ENCODE data around the gene UNC93A.

UNC93A gene

DNA sequence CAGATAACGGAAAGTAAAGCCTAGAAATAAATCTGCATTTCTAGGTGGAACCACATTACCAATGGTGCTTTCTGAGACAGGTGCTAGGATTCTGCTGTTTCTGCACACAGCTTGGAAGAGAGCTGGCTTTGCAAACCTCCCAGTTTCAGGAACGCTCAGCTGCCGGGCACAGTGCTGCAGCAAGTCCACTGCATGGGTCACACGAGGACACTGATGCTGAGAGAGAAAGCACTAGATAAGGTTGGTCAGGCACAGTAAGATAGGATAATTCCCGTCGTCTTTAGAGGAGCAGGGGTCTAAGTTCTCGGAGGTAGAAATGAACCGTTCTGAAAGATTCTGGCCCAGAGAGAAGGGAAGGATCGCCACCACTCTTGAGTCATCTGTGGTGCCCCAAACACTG, 11.0 kb downstream of the UNC93A start:
- no peak overlapping the region for H3K4me3 ChIP-seq (ENCODE audit: low read depth, low read length)
- TF ChIP-seq, protein P1, sequence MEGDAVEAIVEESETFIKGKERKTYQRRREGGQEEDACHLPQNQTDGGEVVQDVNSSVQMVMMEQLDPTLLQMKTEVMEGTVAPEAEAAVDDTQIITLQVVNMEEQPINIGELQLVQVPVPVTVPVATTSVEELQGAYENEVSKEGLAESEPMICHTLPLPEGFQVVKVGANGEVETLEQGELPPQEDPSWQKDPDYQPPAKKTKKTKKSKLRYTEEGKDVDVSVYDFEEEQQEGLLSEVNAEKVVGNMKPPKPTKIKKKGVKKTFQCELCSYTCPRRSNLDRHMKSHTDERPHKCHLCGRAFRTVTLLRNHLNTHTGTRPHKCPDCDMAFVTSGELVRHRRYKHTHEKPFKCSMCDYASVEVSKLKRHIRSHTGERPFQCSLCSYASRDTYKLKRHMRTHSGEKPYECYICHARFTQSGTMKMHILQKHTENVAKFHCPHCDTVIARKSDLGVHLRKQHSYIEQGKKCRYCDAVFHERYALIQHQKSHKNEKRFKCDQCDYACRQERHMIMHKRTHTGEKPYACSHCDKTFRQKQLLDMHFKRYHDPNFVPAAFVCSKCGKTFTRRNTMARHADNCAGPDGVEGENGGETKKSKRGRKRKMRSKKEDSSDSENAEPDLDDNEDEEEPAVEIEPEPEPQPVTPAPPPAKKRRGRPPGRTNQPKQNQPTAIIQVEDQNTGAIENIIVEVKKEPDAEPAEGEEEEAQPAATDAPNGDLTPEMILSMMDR (IDR thresholded peaks at IDR 0.05; ENCODE audit: low read depth, low read length): no peak

- TF ChIP-seq, protein P1 (IDR thresholded peaks at IDR 0.05; ENCODE audit: low read depth, low read length): no peak
- no peak overlapping the region for H3K4me3 ChIP-seq (ENCODE audit: low read depth, low read length)
Observed at GRCh38 chr6:167302796-167303195, 11.7 kb downstream of the UNC93A start.

- H3K4me3 ChIP-seq (ENCODE audit: low read depth, low read length): no peak overlapping the region
- TF ChIP-seq, protein P1 (IDR thresholded peaks at IDR 0.05; ENCODE audit: low read depth, low read length): no peak
Observed at GRCh38 chr6:167303675-167304625, 12.8 kb downstream of the UNC93A start.

- TF ChIP-seq, protein P1 (IDR thresholded peaks at IDR 0.05; ENCODE audit: low read depth, low read length): no peak
- H3K4me3 ChIP-seq (ENCODE audit: low read depth, low read length): no peak overlapping the region
Observed at GRCh38 chr6:167304912-167305311, 13.8 kb downstream of the UNC93A start.

DNA sequence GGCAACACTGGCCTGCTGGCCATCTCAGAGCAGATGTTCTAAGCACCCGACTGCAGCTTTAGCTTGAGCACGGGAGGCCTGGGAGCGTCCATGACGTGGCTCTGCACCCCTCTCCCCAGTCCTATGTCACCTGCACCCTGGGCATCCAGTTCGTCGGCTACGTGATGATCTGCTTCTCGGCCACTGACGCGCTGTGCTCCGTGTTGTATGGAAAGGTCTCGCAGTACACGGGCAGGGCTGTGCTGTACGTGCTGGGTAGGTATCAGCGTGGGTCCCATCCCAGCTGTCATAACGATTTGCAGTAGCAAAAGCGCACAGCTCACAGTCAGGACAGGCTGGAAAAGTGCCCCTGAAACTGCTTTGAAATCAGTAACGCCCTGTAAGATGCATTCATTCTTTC, 14.7 kb downstream of the UNC93A start:
- TF ChIP-seq, protein P1 (IDR thresholded peaks at IDR 0.05; ENCODE audit: low read depth, low read length): no peak
- no peak overlapping the region for H3K4me3 ChIP-seq (ENCODE audit: low read depth, low read length)

- TF ChIP-seq, protein P1 (IDR thresholded peaks at IDR 0.05; ENCODE audit: low read depth, low read length): no peak
- no peak overlapping the region for H3K4me3 ChIP-seq (ENCODE audit: low read depth, low read length)
Observed at GRCh38 chr6:167306401-167306998, 15.4 kb downstream of the UNC93A start.

All from WI38 (cell line).